SK-N-MC (cell line): ENCODE data around the gene PRRX2.

Experiments used
- EZH2 ChIP-seq: fragments of 200-600 bp; sonication (generic); IDR thresholded peaks from one replicate; pipeline ENCODE4 v1.6.1; 2017; ENCODE audit warnings: antibody characterized with exemption
- FOXP2 ChIP-seq: optimal IDR thresholded peaks from 2 replicates; pipeline ENCODE3; 2011; ENCODE audit warnings: mild to moderate bottlenecking, moderate library complexity; ENCODE audit not compliant: insufficient read depth; ENCODE audit errors: extremely low read length, control extremely low read depth
- POLR2AphosphoS5 ChIP-seq: IDR thresholded peaks from 2 replicates; pipeline ENCODE4 v1.6.1; 2012; ENCODE audit warnings: mild to moderate bottlenecking, low read depth, low read length, borderline replicate concordance

DNA sequence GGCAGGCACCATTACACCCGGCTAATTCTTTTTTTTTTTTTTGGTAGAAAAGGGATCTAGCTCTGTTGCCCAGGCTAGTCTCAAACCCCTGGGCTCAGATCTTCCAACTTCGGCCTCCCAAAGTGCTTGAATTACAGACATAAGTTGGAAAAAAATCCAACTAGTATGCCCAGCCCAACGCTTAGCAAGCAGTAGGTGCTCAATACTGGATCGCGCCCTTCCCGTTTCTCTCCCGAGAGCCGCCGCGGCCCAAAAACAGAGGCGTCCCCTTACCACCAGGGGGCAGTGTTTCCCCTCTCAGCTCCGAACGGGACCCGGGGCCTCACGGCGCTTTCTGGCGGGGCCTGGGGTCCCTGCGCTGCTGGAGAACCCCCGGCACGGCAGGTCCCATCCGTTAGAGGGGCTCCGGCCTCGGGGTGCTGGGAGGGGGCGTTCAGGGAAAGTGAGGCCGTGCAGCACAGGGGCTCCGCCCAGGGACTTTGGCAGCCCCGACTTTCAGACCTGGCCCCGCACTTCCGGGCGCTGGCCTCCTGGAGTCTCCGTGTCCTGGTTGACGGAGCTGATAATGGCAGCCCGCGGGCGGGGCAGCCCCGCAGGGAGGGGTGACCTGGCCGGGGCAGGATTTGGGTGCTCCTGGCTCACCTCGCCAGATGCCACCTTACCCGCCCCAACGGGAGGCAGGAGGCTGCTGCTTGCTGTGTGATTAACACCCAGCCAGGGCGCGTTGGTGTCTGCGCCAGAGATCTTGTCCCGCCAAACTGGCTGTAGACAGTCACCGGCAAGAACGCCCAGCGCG lies 72.2 kb downstream of the PRRX2 start:
- TF ChIP-seq EZH2 (no peak), POLR2AphosphoS5 (no peak), FOXP2 (no peak)
